Measurements from ENCODE around the gene CCSER1.

DNA sequence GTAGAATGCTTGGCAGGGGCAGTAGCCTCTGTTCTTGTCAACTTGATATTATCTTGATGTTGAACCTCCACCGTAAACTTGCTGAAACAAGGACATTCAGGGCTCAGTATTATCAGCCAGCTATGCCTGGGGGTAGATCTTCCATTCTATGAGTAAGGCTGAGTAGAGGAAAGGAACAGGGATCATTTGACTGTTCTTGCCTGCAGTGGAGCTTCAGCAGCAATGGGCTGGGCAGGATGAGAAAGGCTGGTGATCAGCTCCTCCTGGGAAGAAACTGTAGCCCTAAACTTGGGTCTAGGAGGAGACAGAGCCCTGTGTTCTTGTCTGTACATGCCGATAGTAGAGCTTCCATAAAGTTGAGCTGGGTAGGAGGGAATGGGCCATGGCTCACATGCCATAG, 127.2 kb downstream of the CCSER1 start:
- TF ChIP-seq EZH2 (IDR thresholded peaks at IDR 0.05; ENCODE audit: insufficient read depth, poor library complexity, severe bottlenecking) (no peak), EZH2phosphoT487 (IDR thresholded peaks at IDR 0.05; ENCODE audit: insufficient read depth, low read depth) (no peak)

Data from GM23248 (cell line).